ENCODE data around the gene NET1. TPM values are rescaled to one million over a fixed set of nuclear protein-coding genes. Genes with fewer than 3 reads are reported as not detected.

The NET1 gene
- total and polyA plus RNA-seq, 9 donors: 31.0 to 79.2 (median 51.0) TPM

GRCh38 chr10:5480162-5480941 is 68.0 kb downstream of the NET1 start:
- no peaks in the 10 kb centered on the region for H3K9me3 ChIP-seq
- WGBS, 3 donors: 88 to 92% (median 90%) methylated on average over 21 of the region's 21 CpGs
- no peak overlapping the region for H3K27ac ChIP-seq
- no peaks in the 10 kb centered on the region for H3K27me3 ChIP-seq
- intact Hi-C loops (cut with DNase I): no loop called here
- no peak for TF ChIP-seq EP300 (IDR thresholded peaks at IDR 0.05)
- TF ChIP-seq CTCF (IDR thresholded peaks at IDR 0.05): no peak
- TF ChIP-seq POLR2A (IDR thresholded peaks at IDR 0.05): no peak
- H3K36me3 ChIP-seq: no peaks in the 10 kb centered on the region
- no peak for DNase-seq
- H3K4me3 ChIP-seq: no peak overlapping the region
- H3K4me1 ChIP-seq (ENCODE audit: insufficient read depth): no peaks in the 10 kb centered on the region

GRCh38 chr10:5481121-5481520 is 68.8 kb downstream of the NET1 start:
- no peaks in the 10 kb centered on the region for H3K4me1 ChIP-seq (ENCODE audit: insufficient read depth)
- intact Hi-C loops (cut with DNase I): no loop called here
- TF ChIP-seq EP300 (IDR thresholded peaks at IDR 0.05): no peak
- no peak for TF ChIP-seq POLR2A (IDR thresholded peaks at IDR 0.05)
- no peak for TF ChIP-seq CTCF (IDR thresholded peaks at IDR 0.05)
- no peak overlapping the region for H3K27ac ChIP-seq
- no peaks in the 10 kb centered on the region for H3K27me3 ChIP-seq
- H3K4me3 ChIP-seq: no peak overlapping the region
- 89 to 96% (median 96%) methylated on average over 12 of the region's 12 CpGs for WGBS, 3 donors
- DNase-seq: no peak
- H3K9me3 ChIP-seq: no peaks in the 10 kb centered on the region
- H3K36me3 ChIP-seq: no peaks in the 10 kb centered on the region

GRCh38 chr10:5482016-5482415 is 69.7 kb downstream of the NET1 start:
- Histone ChIP-seq H3K4me1 (ENCODE audit: insufficient read depth) (no peaks in the 10 kb centered on the region), H3K9me3 (no peaks in the 10 kb centered on the region), H3K27ac (no peak overlapping the region), H3K36me3 (no peaks in the 10 kb centered on the region), H3K4me3 (no peak overlapping the region), H3K27me3 (no peaks in the 10 kb centered on the region)
- TF ChIP-seq POLR2A (IDR thresholded peaks at IDR 0.05) (no peak), CTCF (IDR thresholded peaks at IDR 0.05) (no peak), EP300 (IDR thresholded peaks at IDR 0.05) (no peak)
- no peak for DNase-seq
- WGBS, 3 donors: 89 to 97% (median 96%) methylated on average over 9 of the region's 9 CpGs
- intact Hi-C loops (cut with DNase I): no loop called here

GRCh38 chr10:5484205-5484604 is 71.8 kb downstream of the NET1 start:
- TF ChIP-seq CTCF (IDR thresholded peaks at IDR 0.05) (no peak), EP300 (IDR thresholded peaks at IDR 0.05) (no peak), POLR2A (IDR thresholded peaks at IDR 0.05) (no peak)
- no peak for DNase-seq
- no peaks in the 10 kb centered on the region for H3K4me1 ChIP-seq (ENCODE audit: insufficient read depth)
- H3K27me3 ChIP-seq: no peaks in the 10 kb centered on the region
- no peaks in the 10 kb centered on the region for H3K36me3 ChIP-seq
- no peak overlapping the region for H3K4me3 ChIP-seq
- intact Hi-C loops (cut with DNase I): no loop called here
- H3K27ac ChIP-seq: no peak overlapping the region
- H3K9me3 ChIP-seq: no peaks in the 10 kb centered on the region
- 65 to 83% (median 78%) methylated on average over 3 of the region's 3 CpGs for WGBS, 3 donors
